Measurements from ENCODE around the gene CEP83. TPM values are rescaled to one million over a fixed set of nuclear protein-coding genes. Genes with fewer than 3 reads are reported as not detected.
A peak's percentile ranks its signal among the peaks of the same experiment; 100 is the strongest.
"Not testable (repeated sequence)": the region's sequence is repeated elsewhere in the genome, so short reads cannot be mapped to it uniquely, and the experiment has no call there.

The CEP83 gene
- total RNA-seq, 1 donor from 2014 or later: 30.3 TPM

DNA sequence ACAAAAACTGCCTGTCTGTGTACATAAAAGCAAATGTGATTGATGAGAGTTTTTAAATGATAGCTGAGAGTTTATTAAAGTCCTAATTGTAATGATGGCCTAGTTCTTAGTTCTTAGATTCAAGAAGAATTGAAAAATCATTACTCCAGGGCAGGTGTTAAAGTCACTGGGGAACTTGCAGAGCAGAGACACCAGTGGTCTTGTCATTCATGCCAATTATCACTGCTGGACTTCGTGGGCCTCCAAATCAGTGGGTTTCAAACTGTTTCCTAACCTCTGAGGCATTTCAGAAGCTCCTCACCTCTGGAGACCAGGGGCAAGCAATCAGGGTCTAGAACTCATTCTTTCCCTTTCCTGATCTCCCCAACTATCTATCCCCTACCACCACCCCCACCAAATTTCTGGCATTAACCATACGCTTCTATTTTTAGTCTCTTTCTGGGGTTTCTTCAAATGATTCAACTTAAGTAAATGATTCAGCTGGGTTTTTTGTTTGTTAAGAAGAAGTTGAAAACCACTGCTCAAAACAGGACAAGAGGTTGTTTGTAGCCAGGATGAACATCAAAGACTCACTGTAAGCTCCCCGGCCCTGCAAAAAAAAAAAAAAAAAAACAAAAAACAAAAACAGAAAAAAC, 80.1 kb downstream of the CEP83 start:
- DNase-seq (ENCODE audit: low spot score): no peak

DNA sequence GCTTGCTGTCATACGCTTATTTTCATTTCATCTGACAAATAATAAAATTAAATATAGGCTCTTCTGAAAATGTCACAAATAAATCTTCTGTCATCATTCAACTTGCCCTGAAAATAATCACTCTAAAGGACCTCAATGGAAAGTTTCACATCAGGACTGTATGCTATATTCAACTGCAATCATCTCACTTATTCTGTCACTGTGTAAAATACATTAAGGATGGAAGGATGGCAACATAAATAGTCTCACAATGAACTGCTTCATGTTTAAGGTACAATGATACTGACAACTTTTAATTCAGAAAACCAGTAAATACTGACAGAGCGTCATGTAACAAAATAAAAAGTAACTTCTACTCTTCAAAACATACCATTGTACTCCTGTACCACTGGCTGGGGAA, 82.1 kb downstream of the CEP83 start:
- DNase-seq (ENCODE audit: low spot score): no peak

DNA sequence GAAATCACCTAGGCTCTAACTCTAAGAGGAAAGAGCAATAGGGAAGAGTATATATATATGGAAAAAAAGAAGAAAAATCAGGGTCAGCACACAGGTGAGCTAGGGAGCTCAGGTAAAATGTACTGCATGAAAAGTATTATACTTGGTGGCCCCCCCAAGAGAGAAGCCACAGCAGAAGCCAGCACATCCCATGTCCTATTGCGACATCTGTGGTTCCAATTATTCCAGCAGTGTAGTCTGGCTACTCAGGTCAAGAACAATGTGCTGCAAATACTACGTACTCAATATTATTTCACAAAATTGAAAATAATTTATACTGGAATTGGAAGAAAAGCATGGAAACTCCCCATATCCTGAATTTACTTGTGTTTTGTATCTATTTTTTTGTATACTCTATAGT, 85.5 kb downstream of the CEP83 start:
- no peak for DNase-seq (ENCODE audit: low spot score)

DNA sequence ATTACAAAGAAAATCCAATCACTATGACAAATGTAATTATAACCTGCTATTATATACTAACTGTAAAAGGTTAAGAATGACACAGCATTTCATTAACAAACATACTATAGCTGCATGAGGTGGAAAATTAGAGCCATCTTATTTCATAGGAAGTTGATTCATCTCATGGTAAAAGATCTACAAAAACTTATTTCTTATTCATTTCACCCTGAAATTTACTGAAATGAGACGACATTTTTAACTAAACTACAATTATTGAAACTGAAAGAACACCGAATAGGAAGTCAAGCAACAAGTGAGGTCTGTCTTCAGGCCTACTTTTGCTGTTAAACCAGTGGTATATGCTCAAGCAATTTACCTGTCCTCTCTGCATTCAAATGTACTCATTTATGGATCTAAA, 87.2 kb downstream of the CEP83 start:
- DNase-seq (ENCODE audit: low spot score): no peak

DNA sequence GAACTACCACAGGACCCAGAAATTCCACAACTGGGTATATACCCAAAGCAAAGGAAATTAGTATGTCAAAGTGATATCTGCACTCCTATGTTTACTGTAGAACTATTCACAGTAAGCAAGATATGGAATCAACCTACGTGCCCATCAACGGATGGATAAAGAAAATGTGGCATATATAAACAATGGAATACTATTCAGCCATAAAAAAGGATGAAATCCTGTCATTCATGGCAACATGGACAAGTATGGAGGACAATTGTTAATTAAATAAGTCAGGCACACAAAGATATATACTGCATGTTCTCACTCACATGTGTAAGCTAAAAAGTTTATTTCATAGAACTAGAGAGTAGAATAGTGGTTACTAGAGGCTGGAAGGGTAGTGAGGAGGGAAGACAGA, 97.0 kb downstream of the CEP83 start:
- DNase-seq (ENCODE audit: low spot score): no peak

DNA sequence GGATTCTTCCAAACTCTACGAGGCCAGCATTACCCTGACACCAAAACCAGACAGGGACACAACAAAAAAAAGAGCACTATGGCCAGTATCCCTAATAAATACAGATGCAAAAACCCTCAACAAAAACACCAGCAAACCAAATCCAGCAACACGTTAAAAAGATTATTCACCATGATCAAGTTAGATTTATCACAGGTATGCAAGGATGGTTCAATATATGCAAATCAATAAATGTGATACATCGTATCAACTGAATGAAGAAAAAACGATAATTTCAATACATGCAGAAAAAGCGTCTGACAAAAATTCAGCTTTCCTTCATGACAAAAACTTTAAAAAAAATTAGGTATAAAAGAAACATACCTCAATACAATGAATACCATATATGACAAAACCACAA, 99.9 kb downstream of the CEP83 start:
- DNase-seq (ENCODE audit: low spot score): no peak

DNA sequence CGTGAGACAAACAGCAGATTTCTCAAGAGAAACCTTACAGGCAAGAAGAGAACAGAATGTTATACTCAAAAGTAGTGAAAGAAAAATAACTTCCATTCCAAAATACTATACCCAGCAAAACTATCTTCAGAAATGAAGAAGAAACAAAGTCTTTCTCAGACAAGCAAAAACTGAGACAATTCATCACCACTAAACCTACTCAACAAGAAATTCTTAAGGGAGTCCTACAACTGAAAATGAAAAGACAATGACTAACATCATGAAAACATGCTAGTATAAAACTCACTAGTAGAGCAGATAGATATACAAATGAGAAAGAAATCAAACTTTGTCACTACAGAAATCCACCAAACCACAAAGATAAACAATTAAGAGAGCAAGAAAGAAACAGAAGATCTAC, 106.5 kb downstream of the CEP83 start:
- DNase-seq (ENCODE audit: low spot score): no peak

DNA sequence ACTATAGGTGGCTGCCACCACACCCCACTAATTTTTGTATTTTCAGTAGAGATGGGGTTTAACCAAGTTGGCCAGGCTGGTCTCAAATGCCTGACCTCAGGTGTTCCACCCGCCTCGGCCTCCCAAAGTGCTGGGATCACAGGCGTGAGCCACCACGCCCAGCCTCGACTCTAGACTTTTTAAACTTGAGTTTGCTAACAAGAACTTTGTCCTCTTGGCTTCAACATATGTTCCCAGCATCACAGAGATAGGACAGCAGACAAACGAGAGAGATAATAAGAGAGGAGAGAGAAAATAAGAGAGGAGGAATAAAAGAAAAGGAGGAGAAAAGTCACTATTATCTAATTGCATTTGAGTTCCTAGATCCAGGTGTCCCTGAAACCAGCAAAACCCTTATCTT, 119.1 kb downstream of the CEP83 start:
- DNase-seq (ENCODE audit: low spot score): no peak

DNA sequence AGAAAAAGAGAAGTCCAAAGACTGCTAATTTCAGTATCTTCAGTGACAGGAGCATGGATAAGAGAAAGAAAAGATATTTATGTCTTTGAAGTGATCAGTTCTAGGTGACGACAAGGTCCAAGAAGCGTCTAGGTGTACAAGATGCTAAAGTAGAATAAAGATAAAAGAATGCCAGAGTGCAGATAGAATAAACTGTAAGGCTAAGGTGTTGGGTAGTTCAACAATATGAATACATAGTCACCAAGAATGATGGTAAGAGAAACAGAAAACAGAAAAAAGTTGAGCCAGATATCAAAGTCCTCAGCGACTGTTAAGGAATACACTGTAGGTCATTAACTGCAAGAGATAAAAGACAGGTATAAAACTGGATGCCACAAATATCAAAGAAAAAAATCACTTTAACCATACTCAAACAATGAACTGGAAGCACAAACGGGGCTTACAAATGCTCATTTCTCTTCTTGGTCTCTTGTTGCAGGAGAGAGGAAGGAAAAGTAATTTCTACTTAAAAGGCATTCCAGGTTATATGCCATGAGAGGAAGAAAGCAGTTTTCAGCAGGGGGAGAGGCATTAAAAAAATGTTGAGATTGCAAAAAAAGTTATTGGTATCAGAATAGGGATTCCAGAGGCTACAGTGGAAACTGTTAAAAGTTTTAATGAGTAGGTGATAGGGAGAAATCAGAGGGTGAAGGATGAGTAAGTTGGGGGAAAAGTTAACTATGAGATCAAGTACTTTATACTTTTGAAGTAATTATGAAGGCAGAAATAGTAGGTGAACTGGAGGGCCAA, 121.5 kb downstream of the CEP83 start:
- DNase-seq (ENCODE audit: low spot score): no peak

DNA sequence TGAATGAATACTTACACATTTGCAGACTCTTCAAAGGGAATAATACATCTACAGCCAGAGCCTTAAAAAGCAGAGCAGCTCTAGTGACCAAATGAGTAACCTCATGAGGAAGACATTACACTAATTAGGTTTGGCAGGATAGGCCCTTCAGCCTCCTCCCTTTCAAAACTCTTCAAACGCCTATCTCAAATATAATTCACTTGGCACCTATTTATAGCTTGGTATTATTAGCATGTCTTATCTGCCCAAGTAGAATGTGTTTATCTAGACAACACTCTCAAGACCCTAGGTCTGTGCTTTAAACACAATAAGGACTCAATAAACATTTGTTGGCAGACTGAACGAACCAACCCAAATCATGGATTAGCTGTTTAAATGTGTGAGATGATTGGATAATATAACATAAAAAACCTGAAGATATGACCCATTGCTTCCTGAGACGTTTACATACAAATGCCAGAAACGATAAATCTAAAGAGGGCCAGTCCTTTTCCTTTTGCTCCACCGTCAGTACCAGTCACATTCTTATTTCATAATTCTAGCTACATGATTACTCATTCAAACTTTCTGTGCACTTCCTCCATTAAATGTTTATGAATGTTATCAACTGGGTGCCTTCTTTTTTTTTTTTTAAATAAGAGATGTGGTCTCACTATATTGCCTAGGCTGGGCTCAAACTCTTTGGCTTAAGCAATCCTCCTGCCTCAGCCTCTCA, 123.3 kb downstream of the CEP83 start:
- peak; percentile 40 for DNase-seq (ENCODE audit: low spot score)

DNA sequence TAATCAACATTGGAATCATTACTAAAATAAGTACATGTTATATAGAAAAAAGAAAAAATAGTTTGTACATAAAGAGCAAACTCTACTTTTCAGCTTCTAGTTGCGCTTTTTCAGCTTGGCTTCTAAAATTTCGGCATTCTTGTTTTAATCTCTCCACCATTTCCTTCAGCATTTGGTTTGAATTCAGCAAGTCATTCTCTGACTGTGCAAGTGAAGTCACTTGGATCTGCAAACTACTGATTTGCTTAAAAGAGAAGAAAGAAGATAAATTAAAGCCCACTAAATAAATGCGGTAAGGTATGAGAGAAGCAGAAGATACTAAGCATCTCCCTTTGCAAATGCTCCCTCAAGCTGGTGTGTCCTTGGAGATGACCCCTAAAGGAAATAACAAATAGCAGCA, 126.3 kb downstream of the CEP83 start:
- DNase-seq (ENCODE audit: low spot score): no peak

DNA sequence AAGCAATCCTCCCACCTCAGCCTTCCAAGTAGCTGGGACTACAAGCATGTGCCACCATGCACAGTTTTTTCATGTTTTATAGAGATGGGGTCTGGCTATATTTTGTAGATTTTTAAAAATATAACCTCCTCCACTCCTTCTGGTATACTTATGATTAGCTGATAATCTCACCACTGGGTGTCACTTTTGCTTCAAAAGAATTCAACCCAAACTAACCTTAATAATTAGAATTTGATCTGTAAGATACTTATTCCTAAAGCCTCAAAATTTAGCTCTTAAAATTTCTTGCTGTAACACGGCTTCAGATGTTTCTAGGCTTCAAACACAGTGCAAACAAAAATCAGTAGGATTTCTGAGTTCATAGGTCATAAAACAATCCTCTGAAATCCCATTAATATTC, 130.3 kb downstream of the CEP83 start:
- no peak for DNase-seq (ENCODE audit: low spot score)

DNA sequence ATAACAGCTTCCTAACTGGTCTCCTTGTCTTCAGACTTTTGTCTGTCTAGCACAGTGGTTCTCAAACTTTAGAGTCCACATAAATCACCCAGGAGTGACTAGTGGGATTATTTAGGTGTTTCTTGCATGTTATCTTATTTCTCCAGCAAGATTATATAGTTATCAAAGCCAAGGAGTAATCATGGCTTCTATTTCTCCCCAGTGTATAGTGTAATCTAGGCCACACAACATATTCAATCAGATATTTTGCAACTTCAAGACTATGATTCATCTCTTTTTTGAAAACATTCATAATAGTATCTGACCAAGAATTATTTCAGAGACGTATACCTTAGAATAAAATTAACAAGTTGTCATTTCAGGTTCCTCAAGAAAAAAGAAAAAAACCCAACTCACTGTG, 131.9 kb downstream of the CEP83 start:
- no peak for DNase-seq (ENCODE audit: low spot score)

DNA sequence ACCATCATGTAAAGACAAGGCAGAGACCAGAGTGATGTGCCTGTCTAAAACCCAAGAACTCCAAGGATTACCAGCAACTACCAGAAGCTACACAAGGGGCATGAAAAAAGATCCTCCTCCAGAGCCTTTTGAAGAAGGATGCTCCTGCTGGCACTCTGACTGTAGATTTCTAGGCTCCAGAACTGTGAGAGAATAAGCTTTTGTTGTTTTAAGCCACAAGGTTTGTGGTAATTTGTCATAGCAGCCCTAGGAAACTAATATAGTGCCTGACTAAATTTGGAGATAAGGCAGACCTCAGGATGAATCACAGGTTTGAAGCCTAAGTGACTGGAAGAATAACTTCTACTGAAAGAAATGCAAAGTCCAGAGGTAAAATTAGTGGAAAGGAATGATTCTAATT, 132.9 kb downstream of the CEP83 start:
- no peak for DNase-seq (ENCODE audit: low spot score)

DNA sequence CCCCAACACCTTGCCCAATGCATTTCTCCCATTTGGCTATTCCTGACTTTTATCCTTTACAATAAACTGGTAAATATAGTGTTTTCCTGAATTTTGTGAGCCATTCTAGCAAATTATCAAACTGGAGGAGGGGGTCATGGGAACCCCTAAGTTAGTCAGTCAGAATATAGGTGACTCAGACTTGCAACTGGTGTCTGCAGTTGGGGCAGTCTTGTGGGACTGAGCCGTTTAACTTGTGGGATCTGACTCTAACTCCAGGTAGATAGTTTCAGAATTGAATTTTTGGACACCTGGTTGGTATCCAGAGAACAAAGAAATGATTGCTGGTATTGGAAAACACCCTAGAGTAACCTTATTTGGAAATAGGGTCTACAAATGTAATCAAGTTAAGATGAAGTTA, 133.4 kb downstream of the CEP83 start:
- no peak for DNase-seq (ENCODE audit: low spot score)

DNA sequence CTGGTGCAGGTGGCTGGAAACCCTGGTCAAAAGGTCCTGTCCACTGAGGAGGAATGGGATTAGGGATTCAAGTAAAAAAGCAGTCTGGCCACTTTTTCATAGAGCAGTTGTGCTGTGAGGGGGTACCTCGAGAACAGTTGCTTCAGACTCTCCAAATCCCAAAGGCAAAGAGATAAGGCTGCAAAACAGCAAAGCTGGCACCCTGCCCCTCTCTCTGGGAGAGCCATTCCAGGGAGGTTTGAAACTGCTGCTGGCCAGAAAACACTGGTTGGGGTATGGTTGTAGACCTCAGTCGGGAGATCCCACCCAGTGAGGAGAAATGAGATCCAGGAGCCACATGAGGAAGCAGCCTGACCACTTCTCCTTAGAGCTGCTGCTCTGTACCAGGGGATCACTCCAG, 137.3 kb downstream of the CEP83 start:
- DNase-seq (ENCODE audit: low spot score): no peak

DNA sequence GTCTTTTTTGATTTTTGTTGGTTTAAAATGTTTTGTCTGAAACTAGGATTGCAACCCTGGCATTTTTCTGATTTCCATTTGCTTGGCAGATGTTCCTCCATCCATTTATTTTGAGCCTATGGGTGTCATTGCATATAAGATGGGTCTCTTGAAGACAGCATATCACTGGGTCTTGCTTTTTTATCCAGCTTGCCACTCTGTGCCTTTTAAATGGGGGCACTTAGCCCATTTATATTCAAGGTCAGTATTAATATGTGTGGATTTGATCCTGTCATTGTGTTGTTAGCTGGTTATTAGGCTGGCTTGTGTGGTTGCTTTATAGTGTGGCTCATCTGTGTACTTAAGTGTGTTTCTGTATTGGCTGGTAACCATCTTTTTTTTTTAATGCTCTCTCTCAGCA, 139.6 kb downstream of the CEP83 start:
- DNase-seq (ENCODE audit: low spot score): no peak

DNA sequence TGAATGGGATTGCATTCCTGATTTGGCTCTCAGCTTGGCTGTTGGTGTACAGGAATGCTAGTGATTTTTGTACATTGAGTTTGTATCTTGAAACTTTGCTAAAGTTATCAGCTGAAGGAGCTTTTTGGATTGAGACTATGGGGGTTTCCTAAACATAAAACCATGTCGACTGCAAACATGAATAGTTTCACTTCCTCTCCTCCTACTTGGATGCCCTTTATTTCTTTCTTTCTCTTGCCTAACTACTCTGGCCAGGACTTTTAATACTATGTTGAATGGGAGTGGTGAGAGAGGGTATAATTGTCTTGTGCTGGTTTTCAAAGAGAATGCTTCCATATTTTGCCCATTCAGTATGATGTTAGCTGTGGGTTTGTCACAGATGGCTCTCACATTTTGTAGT, 141.5 kb downstream of the CEP83 start:
- DNase-seq (ENCODE audit: low spot score): no peak

DNA sequence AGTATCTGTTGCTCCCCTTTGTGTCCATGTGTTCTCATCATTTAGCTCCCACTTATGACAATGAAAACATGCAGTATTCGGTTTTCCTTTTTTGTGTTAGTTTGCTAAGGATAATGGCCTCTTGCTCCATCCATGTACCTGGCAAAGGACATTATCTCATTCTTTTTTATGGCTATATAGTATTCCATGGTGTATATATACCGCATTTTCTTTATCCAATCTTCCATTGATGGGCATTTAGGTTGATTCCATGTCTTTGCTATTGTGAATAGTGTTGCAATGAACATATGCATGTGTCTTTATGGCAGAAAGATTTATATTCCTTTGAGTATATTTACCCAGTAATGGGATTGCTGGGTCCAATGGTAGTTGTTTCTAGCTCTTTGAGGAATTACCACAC, 143.1 kb downstream of the CEP83 start:
- not testable (repeated sequence) for DNase-seq (ENCODE audit: low spot score)

DNA sequence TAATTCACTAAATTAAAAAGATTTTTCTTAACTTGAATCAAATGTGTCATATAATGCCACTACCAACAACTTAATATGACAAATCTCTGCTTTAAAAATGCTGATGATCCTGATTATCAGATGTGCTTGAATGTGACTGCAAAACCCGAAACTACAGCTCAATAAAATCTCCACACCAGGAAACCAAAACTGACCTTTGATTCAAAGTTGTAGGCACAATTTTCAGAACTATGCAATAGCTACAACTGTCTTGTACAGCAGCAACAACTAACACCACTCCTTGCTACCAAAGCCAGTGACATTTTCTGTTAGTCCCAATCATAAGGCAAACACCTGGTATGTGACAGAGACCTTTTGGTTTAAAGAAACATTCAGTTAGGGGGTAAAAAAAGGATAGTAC, 147.3 kb downstream of the CEP83 start:
- DNase-seq (ENCODE audit: low spot score): no peak

DNA sequence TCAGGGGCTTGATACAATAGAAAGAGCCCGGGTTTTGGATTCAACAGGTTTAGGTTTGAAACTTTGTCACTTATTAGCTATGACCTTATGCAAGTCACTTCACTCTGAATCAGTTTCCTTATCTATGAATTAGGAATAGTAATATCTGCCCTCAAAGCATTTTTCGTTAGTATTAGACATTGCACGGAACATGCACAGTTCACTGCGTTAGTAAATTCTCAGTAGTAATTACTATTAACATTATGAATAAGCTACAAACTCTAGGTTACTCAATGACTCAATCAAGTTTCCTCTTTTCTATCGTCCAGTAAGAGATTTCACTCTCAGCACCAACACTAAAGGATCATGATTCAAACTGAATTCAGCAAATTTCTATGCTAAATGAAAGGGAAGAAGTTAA, 150.3 kb downstream of the CEP83 start:
- no peak for DNase-seq (ENCODE audit: low spot score)

DNA sequence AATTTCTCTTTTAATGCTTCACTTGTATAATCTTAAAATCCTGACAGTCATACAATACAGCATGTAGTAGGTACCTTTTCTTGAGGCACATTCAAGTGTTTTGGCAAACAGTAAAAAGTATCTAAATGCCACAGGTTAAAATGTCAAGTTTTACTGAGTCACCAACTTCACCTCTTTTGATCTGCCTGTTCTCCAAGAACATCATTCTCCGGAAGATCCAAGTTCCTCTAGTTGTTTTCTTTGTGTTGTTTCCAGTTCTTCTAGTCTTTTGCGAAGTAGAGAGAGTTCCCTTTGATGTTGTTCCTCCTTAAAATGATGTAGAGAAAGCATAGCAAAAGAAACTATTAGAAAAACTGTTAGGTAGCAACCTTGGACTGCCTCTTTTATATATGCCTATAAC, 151.1 kb downstream of the CEP83 start:
- no peak for DNase-seq (ENCODE audit: low spot score)

All from umbilical cord (tissue), 2 donors.